Measurements from ENCODE around the gene PPP1R18.

DNA sequence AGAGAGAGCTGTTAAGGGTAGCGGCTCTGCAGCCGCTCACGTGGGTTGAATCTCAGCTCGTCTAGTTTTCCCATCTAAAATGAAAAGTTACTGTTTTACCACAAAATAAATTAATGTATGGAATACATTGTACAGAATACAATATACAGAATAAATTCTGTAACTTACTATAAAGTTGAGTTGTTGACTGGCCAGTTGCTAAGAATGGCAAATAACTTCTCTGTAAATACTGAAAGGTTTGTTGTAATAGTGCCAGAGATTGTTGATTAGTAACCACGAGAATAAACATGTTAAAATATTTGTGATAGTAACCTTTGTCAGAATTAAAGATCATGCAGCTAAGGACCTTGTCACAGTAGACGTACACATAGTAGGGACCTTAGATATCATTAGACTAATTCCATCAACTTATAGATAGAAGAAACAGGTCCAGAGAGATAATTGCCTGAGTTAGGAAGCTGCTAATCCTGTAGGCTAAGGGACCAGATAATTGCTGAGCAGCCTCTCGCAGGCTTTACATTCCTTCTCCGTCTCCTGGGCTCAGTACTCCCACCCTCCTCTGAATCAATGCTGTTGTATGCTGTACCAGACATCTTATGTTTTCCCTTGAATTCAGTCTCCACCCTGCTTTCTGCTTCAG lies 4.9 kb upstream of the PPP1R18 start:
- no peak for TF ChIP-seq POLR2A (IDR thresholded peaks at IDR 0.05)
- TF ChIP-seq, protein P1, sequence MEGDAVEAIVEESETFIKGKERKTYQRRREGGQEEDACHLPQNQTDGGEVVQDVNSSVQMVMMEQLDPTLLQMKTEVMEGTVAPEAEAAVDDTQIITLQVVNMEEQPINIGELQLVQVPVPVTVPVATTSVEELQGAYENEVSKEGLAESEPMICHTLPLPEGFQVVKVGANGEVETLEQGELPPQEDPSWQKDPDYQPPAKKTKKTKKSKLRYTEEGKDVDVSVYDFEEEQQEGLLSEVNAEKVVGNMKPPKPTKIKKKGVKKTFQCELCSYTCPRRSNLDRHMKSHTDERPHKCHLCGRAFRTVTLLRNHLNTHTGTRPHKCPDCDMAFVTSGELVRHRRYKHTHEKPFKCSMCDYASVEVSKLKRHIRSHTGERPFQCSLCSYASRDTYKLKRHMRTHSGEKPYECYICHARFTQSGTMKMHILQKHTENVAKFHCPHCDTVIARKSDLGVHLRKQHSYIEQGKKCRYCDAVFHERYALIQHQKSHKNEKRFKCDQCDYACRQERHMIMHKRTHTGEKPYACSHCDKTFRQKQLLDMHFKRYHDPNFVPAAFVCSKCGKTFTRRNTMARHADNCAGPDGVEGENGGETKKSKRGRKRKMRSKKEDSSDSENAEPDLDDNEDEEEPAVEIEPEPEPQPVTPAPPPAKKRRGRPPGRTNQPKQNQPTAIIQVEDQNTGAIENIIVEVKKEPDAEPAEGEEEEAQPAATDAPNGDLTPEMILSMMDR (IDR thresholded peaks at IDR 0.05): no peak
